ENCODE measurements around the gene EVC2. TPM values are rescaled to one million over a fixed set of nuclear protein-coding genes. Genes with fewer than 3 reads are reported as not detected.

The EVC2 gene
- total and polyA plus RNA-seq, 2 of the 13 experiments (the other 11 are each of a cell fraction or from before 2014, with no cell fraction given), result not detected

GRCh38 chr4:5541169-5541568, 167.2 kb downstream of the EVC2 start:
- ATAC-seq (no peak), DNase-seq (ENCODE audit: low spot score) (no peak), FAIRE-seq (no peak)
- Histone ChIP-seq H3K79me2 (ENCODE audit: insufficient read depth, low read length) (no peaks in the 10 kb centered on the region), H4K20me1 (ENCODE audit: insufficient read depth, low read length) (no peaks in the 10 kb centered on the region), H3K27ac (ENCODE audit: extremely low read length, insufficient read depth, low read length) (no peak overlapping the region), H3K4me2 (ENCODE audit: low read depth, low read length) (no peak overlapping the region), H3K4me3 (replicated peaks in 1 of 3; ENCODE audit: insufficient read depth in 1 of 3, low read depth in 2 of 3, low read length in 3 of 3) (no peak overlapping the region), H2AFZ (ENCODE audit: low read length) (no peak overlapping the region), H3K4me1 (ENCODE audit: insufficient read depth, low read length) (peaks cover 17% of the 10 kb centered on the region), H3K9ac (ENCODE audit: insufficient read depth, low read depth, low read length) (no peak overlapping the region), H3K36me3 (replicated peaks in 1 of 2; ENCODE audit: control insufficient read depth in 1 of 2, insufficient read depth in 2 of 2, low read length in 2 of 2) (no peaks in the 10 kb centered on the region), H3K27me3 (ENCODE audit: control insufficient read depth in 1 of 2, insufficient read depth in 2 of 2, low read length in 2 of 2) (peaks cover 1 to 3% of the 10 kb centered on the region in 2 experiments; a peak in 2 of 5 replicates), H3K9me3 (ENCODE audit: low read length) (no peaks in the 10 kb centered on the region)
- TF ChIP-seq PAWR (CRISPR knock-in tag; IDR thresholded peaks at IDR 0.05; ENCODE audit: borderline replicate concordance), result no peak
- TF ChIP-seq ZNF382 (CRISPR knock-in tag; IDR thresholded peaks at IDR 0.05; ENCODE audit: borderline replicate concordance), result no peak
- TF ChIP-seq SNAI1 (CRISPR knock-in tag; IDR thresholded peaks at IDR 0.05; ENCODE audit: borderline replicate concordance), result no peak
- no peak for TF ChIP-seq ZFP82 (CRISPR knock-in tag; IDR thresholded peaks at IDR 0.05; ENCODE audit: borderline replicate concordance)
- TF ChIP-seq HOXA7 (CRISPR knock-in tag; IDR thresholded peaks at IDR 0.05), result no peak
- no peak for TF ChIP-seq ZNF3 (CRISPR knock-in tag; IDR thresholded peaks at IDR 0.05)
- TF ChIP-seq RFXAP (CRISPR knock-in tag; IDR thresholded peaks at IDR 0.05; ENCODE audit: borderline replicate concordance), result no peak
- in situ Hi-C loops (cut with HindIII; ENCODE audit: extremely low pct_ligation_motif_present, low pct_unique_long_range_greater_than_20kb), result no loop called here
- 30% methylated on average over 10 of the region's 10 CpGs for WGBS (ENCODE audit: low lambda C conversion rate)
- intact Hi-C loops (cut with micrococcal nuclease; ENCODE audit: unreplicated experiment), result no loop called here
- BruUV-seq (replicated peaks), result no TSS peak
- ChIA-PET CTCF (ENCODE audit: low intra/inter-chr PET ratio, low total read pairs) (no interaction called here), POLR2A (no interaction called here)

- intact Hi-C loops (cut with micrococcal nuclease; ENCODE audit: unreplicated experiment), result no loop called here
- Histone ChIP-seq H3K4me2 (ENCODE audit: low read depth, low read length) (no peak overlapping the region), H3K27ac (ENCODE audit: extremely low read length, insufficient read depth, low read length) (no peak overlapping the region), H2AFZ (ENCODE audit: low read length) (no peak overlapping the region), H3K36me3 (replicated peaks in 1 of 2; ENCODE audit: control insufficient read depth in 1 of 2, insufficient read depth in 2 of 2, low read length in 2 of 2) (no peaks in the 10 kb centered on the region), H3K4me3 (replicated peaks in 1 of 3; ENCODE audit: insufficient read depth in 1 of 3, low read depth in 2 of 3, low read length in 3 of 3) (no peak overlapping the region), H3K9me3 (ENCODE audit: low read length) (no peaks in the 10 kb centered on the region), H3K4me1 (ENCODE audit: insufficient read depth, low read length) (peaks cover 17% of the 10 kb centered on the region), H3K27me3 (ENCODE audit: control insufficient read depth in 1 of 2, insufficient read depth in 2 of 2, low read length in 2 of 2) (peaks cover 1 to 3% of the 10 kb centered on the region in 2 experiments; a peak in 2 of 5 replicates), H3K79me2 (ENCODE audit: insufficient read depth, low read length) (no peaks in the 10 kb centered on the region), H3K9ac (ENCODE audit: insufficient read depth, low read depth, low read length) (no peak overlapping the region), H4K20me1 (ENCODE audit: insufficient read depth, low read length) (no peaks in the 10 kb centered on the region)
- WGBS (ENCODE audit: low lambda C conversion rate), result 0% methylated on average over 2 of the region's 2 CpGs
- in situ Hi-C loops (cut with HindIII; ENCODE audit: extremely low pct_ligation_motif_present, low pct_unique_long_range_greater_than_20kb), result no loop called here
- CTCF ChIA-PET (ENCODE audit: low intra/inter-chr PET ratio, low total read pairs), result no interaction called here
- DNase-seq (ENCODE audit: low spot score), result peak; percentile 33
- POLR2A ChIA-PET, result no interaction called here
- no peak for ATAC-seq
- peak; percentile 55 for FAIRE-seq
- no TSS peak for BruUV-seq (replicated peaks)
- TF ChIP-seq BHLHE40 (IDR thresholded peaks at IDR 0.05; ENCODE audit: low read length), result no peak
- TF ChIP-seq FOXA1 (IDR thresholded peaks at IDR 0.05), result no peak
- TF ChIP-seq FOXA1 (CRISPR knock-in tag; IDR thresholded peaks at IDR 0.05), result 0 out of 2 replicates have a peak, but pooled peaks have one; percentile 8
- TF ChIP-seq ARNTL (CRISPR knock-in tag; IDR thresholded peaks at IDR 0.05), result no peak
- peak; percentile 18; the same call in 1 of the 2 replicates for TF ChIP-seq FOXO1 (CRISPR knock-in tag; IDR thresholded peaks at IDR 0.05)
- peak; percentile 50; the same call in 1 of the 2 replicates for TF ChIP-seq HMG20A (CRISPR knock-in tag; IDR thresholded peaks at IDR 0.05; ENCODE audit: borderline replicate concordance)
- TF ChIP-seq BCL6 (CRISPR knock-in tag; IDR thresholded peaks at IDR 0.05), result peak; percentile 43; the same call in 1 of the 2 replicates
- TF ChIP-seq GRHL1 (CRISPR knock-in tag; conservative IDR thresholded peaks at IDR 0.05), result no peak
- TF ChIP-seq NCOA2 (CRISPR knock-in tag; IDR thresholded peaks at IDR 0.05), result 0 out of 2 replicates have a peak, but pooled peaks have one; percentile 20
- no peak for TF ChIP-seq MAZ (IDR thresholded peaks at IDR 0.05; ENCODE audit: borderline replicate concordance, low read depth, low read length)
- no peak for TF ChIP-seq MAZ (CRISPR knock-in tag; IDR thresholded peaks at IDR 0.05; ENCODE audit: low read depth)
- TF ChIP-seq, protein P1, sequence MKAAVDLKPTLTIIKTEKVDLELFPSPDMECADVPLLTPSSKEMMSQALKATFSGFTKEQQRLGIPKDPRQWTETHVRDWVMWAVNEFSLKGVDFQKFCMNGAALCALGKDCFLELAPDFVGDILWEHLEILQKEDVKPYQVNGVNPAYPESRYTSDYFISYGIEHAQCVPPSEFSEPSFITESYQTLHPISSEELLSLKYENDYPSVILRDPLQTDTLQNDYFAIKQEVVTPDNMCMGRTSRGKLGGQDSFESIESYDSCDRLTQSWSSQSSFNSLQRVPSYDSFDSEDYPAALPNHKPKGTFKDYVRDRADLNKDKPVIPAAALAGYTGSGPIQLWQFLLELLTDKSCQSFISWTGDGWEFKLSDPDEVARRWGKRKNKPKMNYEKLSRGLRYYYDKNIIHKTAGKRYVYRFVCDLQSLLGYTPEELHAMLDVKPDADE (CRISPR knock-in tag; IDR thresholded peaks at IDR 0.05), result no peak
These were observed 168.8 kb downstream of the EVC2 start for GRCh38 chr4:5539584-5539983.
